ENCODE results near the gene MYO3B.

Gene MYO3B

DNA sequence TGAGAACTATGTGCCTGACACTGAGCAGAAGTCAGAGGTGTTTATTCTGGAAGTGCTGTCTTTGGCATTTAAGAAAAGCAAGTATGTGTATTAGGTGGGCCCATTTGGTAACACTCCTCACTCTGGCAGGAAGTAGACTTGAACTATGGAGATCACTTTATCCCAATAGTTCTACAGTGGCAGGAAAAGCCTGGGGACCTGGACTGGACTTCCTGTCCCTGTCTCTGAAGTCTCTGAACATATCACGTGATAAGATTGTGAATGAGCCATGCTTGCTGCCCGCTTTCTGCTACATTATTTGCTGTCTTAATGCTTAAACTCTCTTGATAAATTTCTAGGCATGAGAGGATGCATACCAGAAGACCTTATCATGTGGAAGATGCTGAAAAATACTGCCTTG is 203.7 kb downstream of the MYO3B start:
- TF ChIP-seq, protein P1, sequence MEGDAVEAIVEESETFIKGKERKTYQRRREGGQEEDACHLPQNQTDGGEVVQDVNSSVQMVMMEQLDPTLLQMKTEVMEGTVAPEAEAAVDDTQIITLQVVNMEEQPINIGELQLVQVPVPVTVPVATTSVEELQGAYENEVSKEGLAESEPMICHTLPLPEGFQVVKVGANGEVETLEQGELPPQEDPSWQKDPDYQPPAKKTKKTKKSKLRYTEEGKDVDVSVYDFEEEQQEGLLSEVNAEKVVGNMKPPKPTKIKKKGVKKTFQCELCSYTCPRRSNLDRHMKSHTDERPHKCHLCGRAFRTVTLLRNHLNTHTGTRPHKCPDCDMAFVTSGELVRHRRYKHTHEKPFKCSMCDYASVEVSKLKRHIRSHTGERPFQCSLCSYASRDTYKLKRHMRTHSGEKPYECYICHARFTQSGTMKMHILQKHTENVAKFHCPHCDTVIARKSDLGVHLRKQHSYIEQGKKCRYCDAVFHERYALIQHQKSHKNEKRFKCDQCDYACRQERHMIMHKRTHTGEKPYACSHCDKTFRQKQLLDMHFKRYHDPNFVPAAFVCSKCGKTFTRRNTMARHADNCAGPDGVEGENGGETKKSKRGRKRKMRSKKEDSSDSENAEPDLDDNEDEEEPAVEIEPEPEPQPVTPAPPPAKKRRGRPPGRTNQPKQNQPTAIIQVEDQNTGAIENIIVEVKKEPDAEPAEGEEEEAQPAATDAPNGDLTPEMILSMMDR (IDR thresholded peaks at IDR 0.05; ENCODE audit: low read depth, low read length): no peak

DNA sequence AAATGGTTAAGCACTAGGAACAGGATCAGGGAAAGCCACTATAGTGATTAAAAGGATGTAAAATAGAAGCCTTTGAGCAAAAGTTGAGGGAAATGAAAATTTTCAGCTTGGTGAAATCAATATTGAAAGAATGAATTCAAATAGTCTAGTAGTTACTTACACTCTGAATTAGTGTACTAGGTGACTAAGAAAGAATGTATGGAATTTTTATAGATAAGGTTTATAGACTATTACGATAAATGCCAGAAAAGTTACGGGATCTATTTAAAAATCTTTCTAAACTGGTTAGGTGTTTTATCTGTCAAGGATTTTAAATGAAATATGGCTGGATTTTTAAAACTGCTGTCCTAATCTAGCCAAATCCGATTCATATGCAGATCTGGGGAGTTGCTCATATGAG is 208.6 kb downstream of the MYO3B start:
- no peak for DNase-seq (ENCODE audit: low read depth in 2 of 2)
- no peak overlapping the region for H3K4me3 ChIP-seq (replicated peaks in 1 of 2; ENCODE audit: low read depth in 2 of 2, low read length in 2 of 2)
- TF ChIP-seq, protein P1 (IDR thresholded peaks at IDR 0.05; ENCODE audit: low read depth, low read length): no peak

More for the DNA sequence above, 203.7 kb downstream of the MYO3B start:
- no peak for DNase-seq (ENCODE audit: low read depth in 2 of 2)
- no peak overlapping the region for H3K4me3 ChIP-seq (replicated peaks in 1 of 2; ENCODE audit: low read depth in 2 of 2, low read length in 2 of 2)

DNA sequence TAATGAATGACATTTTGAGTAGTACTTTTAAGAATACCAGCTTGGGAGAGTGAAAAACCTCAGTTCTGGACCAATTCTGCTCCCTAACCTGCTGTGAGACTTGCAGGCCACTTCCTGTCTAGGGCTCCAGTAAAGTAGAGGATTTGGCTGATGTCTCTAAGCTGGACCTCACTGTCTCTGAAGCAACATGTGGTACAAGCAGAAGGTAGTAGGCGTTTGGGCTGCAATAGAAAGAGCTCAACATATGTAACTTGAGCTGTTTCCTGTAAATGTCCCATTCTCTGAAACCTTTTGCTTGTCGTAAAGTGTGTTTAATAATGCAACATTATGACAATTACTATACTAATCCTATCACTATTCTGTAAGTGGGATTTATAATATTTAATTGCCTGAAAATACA is 213.1 kb downstream of the MYO3B start:
- TF ChIP-seq, protein P1 (IDR thresholded peaks at IDR 0.05; ENCODE audit: low read depth, low read length): no peak
- no peak overlapping the region for H3K4me3 ChIP-seq (replicated peaks in 1 of 2; ENCODE audit: low read depth in 2 of 2, low read length in 2 of 2)
- DNase-seq (ENCODE audit: low read depth in 2 of 2): no peak

DNA sequence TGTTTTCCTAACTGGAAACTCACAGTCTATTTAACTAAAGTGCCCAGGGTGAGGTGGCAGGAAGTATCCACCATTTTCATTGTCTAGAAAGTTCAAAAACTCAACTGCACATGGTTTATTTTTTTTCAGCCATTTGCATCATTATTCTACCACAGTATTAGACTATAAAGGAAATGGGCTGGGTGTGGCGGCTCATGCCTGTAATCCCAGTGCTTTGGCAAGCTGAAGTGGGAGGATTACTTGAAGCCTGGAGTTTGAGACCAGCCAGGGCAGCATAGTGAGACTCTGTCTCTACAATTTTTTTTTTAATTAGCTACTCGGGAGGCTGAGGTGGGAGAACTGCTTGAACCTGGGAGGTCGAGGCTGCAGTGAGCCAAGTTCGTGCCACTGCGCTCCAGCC is 213.8 kb downstream of the MYO3B start:
- DNase-seq (ENCODE audit: low read depth in 2 of 2): no peak
- no peak overlapping the region for H3K4me3 ChIP-seq (replicated peaks in 1 of 2; ENCODE audit: low read depth in 2 of 2, low read length in 2 of 2)
- TF ChIP-seq, protein P1 (IDR thresholded peaks at IDR 0.05; ENCODE audit: low read depth, low read length): no peak

DNA sequence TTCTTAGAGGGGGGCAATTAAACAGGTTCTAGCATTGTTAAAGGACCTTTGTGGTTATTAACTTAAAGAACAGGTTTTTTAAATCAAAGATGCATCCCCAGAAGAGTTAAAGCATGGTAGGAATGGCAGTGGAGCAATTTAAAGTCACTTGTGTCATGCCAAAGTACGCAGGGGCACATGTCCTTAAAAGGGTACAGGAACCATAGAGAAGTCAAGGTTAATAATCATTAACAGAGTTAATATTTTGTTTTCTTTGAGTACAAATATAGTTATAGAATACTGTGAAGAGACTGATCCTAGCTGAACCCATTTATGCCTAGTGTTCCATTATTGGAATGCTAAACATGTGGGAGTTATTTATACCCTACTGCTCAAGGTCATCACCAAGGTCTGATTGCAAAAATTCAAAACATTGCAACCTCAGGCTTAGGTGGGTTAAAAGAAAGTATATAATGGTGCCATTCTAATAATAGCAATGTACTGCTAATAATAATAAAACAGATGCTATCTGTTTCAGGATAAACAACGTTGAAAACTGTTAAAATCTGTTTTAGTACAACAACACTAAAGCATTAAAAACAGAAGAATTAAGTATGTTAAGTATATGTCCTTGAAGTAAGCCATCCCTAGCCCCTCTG is 216.0 kb downstream of the MYO3B start:
- H3K4me3 ChIP-seq (replicated peaks in 1 of 2; ENCODE audit: low read depth in 2 of 2, low read length in 2 of 2): no peak overlapping the region
- DNase-seq (ENCODE audit: low read depth in 2 of 2): no peak
- TF ChIP-seq, protein P1 (IDR thresholded peaks at IDR 0.05; ENCODE audit: low read depth, low read length): no peak

DNA sequence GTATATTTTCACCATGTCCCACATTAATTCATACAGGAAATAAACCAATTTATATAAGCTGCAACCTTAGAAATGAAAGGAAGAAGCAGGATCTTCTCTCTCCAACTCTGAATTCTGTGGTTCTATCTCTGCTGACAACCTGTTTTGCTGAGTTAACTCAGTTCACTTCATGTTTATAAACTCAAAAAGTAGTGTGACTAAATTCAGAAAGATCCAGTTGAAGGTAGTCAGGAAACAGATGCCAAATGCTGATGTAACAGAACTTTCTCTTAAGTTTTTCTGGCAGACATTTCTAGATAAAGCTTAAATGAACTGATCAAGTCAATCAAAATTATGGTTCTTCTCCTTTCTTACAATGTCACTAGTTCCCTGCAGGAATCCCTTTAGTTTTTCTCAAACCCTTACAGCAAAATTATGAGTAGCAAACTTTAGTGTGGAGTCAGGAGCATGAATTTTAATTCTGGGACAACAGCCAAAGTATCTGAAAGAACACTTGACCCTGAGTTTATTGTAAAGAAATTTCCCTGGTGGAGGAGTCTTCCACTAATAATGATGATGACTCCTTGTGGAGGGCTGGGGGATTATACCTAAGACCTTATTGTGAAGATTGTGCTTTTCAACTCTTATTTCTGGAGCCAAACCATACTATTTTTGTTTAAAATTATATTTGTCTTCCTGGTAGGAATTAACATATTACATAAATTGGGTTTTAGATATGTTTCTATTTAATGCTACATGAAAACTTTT is 216.9 kb downstream of the MYO3B start:
- DNase-seq (ENCODE audit: low read depth in 2 of 2): peak in 1 of 2 donors; percentile 5
- TF ChIP-seq, protein P1 (IDR thresholded peaks at IDR 0.05; ENCODE audit: low read depth, low read length): no peak
- no peak overlapping the region for H3K4me3 ChIP-seq (replicated peaks in 1 of 2; ENCODE audit: low read depth in 2 of 2, low read length in 2 of 2)

Data from cardiac fibroblast (primary cell).